Naive thymus-derived CD8-positive, alpha-beta T cell (primary cell): ENCODE measurements around the gene DENR. TPM values are rescaled to one million over a fixed set of nuclear protein-coding genes. Genes with fewer than 3 reads are reported as not detected.
A peak's percentile ranks its signal among the peaks of the same experiment; 100 is the strongest.
"Not testable (repeated sequence)": the region's sequence is repeated elsewhere in the genome, so short reads cannot be mapped to it uniquely, and the experiment has no call there.

Experiments
- ATAC-seq, 2 donors: fragments of 150-1000 bp; cut with Tn5 transposase in 1 of 2; sonication (Bioruptor Pico), chemical (Tn5 transposase) in 1 of 2; 1 replicate in 1 of 2; 2 replicates in 1 of 2; pipeline ENCODE4 v1.10.0; 2021; ENCODE audit warnings: mild to moderate bottlenecking in 2 of 2, moderate library complexity in 2 of 2
- POLR2A ChIA-PET: fragments of 350-600 bp; sonication (Branson Sonifier 250); formaldehyde crosslinking; loops from one replicate; lab custom pipeline; 2021; ENCODE audit warnings: antibody characterized with exemption; lab: Charles Lee
- DNase-seq, 10 donors: peaks; one replicate each; pipeline versions ENCODE4 v3.0.0 to v3.0.0-alpha.2; 2020 to 2022
- H3K27ac Mint-ChIP-seq, 10 donors: one replicate each; pipeline ENCODE4 v1.8.0; 2020 to 2022; ENCODE audit warnings: mild to moderate bottlenecking in 10 of 10, mixed read lengths in 10 of 10, moderate library complexity in 4 of 10, inconsistent platforms in 1 of 10
- H3K27me3 Mint-ChIP-seq, 5 donors: one replicate each; pipeline ENCODE4 v1.8.0; 2021 to 2022; ENCODE audit warnings: mixed read lengths in 5 of 5
- H3K36me3 Mint-ChIP-seq, 3 donors: one replicate each; pipeline ENCODE4 v1.8.0; 2020 to 2022; ENCODE audit warnings: mixed read lengths in 3 of 3, mild to moderate bottlenecking in 2 of 3, inconsistent platforms in 1 of 3
- H3K4me1 Mint-ChIP-seq, 4 donors: one replicate each; pipeline ENCODE4 v1.8.0; 2021 to 2022; ENCODE audit warnings: mixed read lengths in 4 of 4
- H3K4me3 Mint-ChIP-seq, 10 donors: one replicate each; pipeline ENCODE4 v1.8.0; 2020 to 2022; ENCODE audit warnings: mild to moderate bottlenecking in 10 of 10, mixed read lengths in 10 of 10, moderate library complexity in 6 of 10, inconsistent platforms in 1 of 10
- H3K9me3 Mint-ChIP-seq, 9 donors: one replicate each; pipeline ENCODE4 v1.8.0; 2020 to 2022; ENCODE audit warnings: mixed read lengths in 9 of 9, mild to moderate bottlenecking in 3 of 9, inconsistent platforms in 1 of 9, moderate library complexity in 1 of 9
- polyA plus RNA-seq, 3 donors: library from polyadenylated mRNA; unstranded; fragments of 300-500 nt; fragmentation: Illumina TruSeq; gene quantifications; one replicate each; pipeline ENCODE4 v1.2.3, GENCODE V29; 2021
- total RNA-seq, 8 experiments: library from RNA in 2 of 8; stranded (reverse) in 2 of 8; gene quantifications; one replicate each; pipeline ENCODE4 v1.2.3 and lab custom pipeline; 2021 to 2026

Gene DENR
- total and polyA plus RNA-seq, 5 experiments from 2014 or later = 51.6 to 79.9 (median 68.0) TPM

GRCh38 chr12:122749569-122750332 is 2.9 kb upstream of the DENR start:
- Mint-ChIP-seq H3K27me3 (no peaks in the 10 kb centered on the region), H3K4me3 (peak overlapping the region in 1 of 10 donors; percentile 56), H3K27ac (peak overlapping the region in 4 of 10 donors; percentile 13 to 58 (median 32)), H3K9me3 (no peaks in the 10 kb centered on the region), H3K4me1 (peaks cover 10 to 30% (median 29%) of the 10 kb centered on the region in 4 donors), H3K36me3 (peaks cover 0 to 14% (median 1%) of the 10 kb centered on the region in 3 donors)
- ATAC-seq (no peak), DNase-seq (no peak)
- POLR2A ChIA-PET = no interaction called here

- H3K27me3 Mint-ChIP-seq, H3K9me3 Mint-ChIP-seq, ATAC-seq, DNase-seq, POLR2A ChIA-PET: not testable (repeated sequence)
- peaks cover 14 to 39% (median 36%) of the 10 kb centered on the region in 4 donors for H3K4me1 Mint-ChIP-seq
- H3K36me3 Mint-ChIP-seq = peaks cover 0 to 24% (median 1%) of the 10 kb centered on the region in 3 donors
- peak overlapping the region in 9 of 10 donors; percentile 68 to 98 (median 96) for H3K4me3 Mint-ChIP-seq
- H3K27ac Mint-ChIP-seq = peak overlapping the region in 9 of 10 donors; percentile 83 to 99 (median 91)
Measured at GRCh38 chr12:122750781-122751515, 1.7 kb upstream of the DENR start.

GRCh38 chr12:122753319-122753650 is 661 bp downstream of the DENR start:
- DNase-seq (peak in 1 of 10 donors; percentile 6), ATAC-seq (no peak)
- Mint-ChIP-seq H3K9me3 (no peaks in the 10 kb centered on the region), H3K27me3 (no peaks in the 10 kb centered on the region), H3K4me3 (peak overlapping the region; percentile 87 to 98 (median 96)), H3K27ac (peak overlapping the region; percentile 91 to 99 (median 96)), H3K4me1 (peaks cover 22 to 60% (median 55%) of the 10 kb centered on the region in 4 donors), H3K36me3 (peaks cover 1 to 47% (median 5%) of the 10 kb centered on the region in 3 donors)
- POLR2A ChIA-PET = interaction anchor here (0.6 to 2.5 kb wide), 13 partner anchors 13 to 479 kb away, joined by 3 to 14 read pairs (median 4); partner anchors contain the start of genes ABCB9, HIP1R, KNTC1 and MPHOSPH9

- POLR2A ChIA-PET = no interaction called here
- peaks cover 22 to 68% (median 59%) of the 10 kb centered on the region in 4 donors for H3K4me1 Mint-ChIP-seq
- DNase-seq (no peak), ATAC-seq (no peak)
- peaks cover 1 to 58% (median 5%) of the 10 kb centered on the region in 3 donors for H3K36me3 Mint-ChIP-seq
- no peaks in the 10 kb centered on the region for H3K27me3 Mint-ChIP-seq
- H3K4me3 Mint-ChIP-seq = peak overlapping the region in 1 of 10 donors; percentile 40
- H3K27ac Mint-ChIP-seq = peak overlapping the region in 5 of 10 donors; percentile 28 to 96 (median 49)
- no peaks in the 10 kb centered on the region for H3K9me3 Mint-ChIP-seq
Measured at GRCh38 chr12:122754790-122755189, 2.2 kb downstream of the DENR start.

GRCh38 chr12:122757568-122757967 is 4.9 kb downstream of the DENR start:
- Mint-ChIP-seq H3K4me3 (no peak overlapping the region), H3K4me1 (peaks cover 25 to 70% (median 51%) of the 10 kb centered on the region in 4 donors), H3K36me3 (peaks cover 1 to 81% (median 5%) of the 10 kb centered on the region in 3 donors), H3K27ac (peak overlapping the region in 5 of 10 donors; percentile 1 to 29 (median 22)), H3K27me3 (no peaks in the 10 kb centered on the region), H3K9me3 (no peaks in the 10 kb centered on the region)
- no peak for ATAC-seq
- no peak for DNase-seq
- POLR2A ChIA-PET = interaction anchor here (0.6 kb wide), 1 partner anchor 13 kb away, joined by 3 read pairs; no protein-coding TSS in a partner anchor

- ATAC-seq = no peak
- POLR2A ChIA-PET = interaction anchor here (0.6 kb wide), 1 partner anchor 33 kb away, joined by 3 read pairs; the partner anchor contains the start of gene DENR
- Mint-ChIP-seq H3K27me3 (no peaks in the 10 kb centered on the region), H3K36me3 (no peaks in the 10 kb centered on the region), H3K9me3 (no peaks in the 10 kb centered on the region), H3K4me3 (no peak overlapping the region), H3K27ac (no peak overlapping the region), H3K4me1 (no peaks in the 10 kb centered on the region)
- DNase-seq = no peak
Measured at GRCh38 chr12:122785503-122785902, 32.9 kb downstream of the DENR start.

- H3K27me3 Mint-ChIP-seq = no peaks in the 10 kb centered on the region
- no peaks in the 10 kb centered on the region for H3K36me3 Mint-ChIP-seq
- H3K27ac Mint-ChIP-seq = no peak overlapping the region
Measured at GRCh38 chr12:122788387-122788786, 35.8 kb downstream of the DENR start.

GRCh38 chr12:122789637-122790036 is 37.0 kb downstream of the DENR start:
- no peak overlapping the region for H3K4me3 Mint-ChIP-seq

More at GRCh38 chr12:122788387-122788786, 35.8 kb downstream of the DENR start:
- Mint-ChIP-seq H3K4me3 (no peak overlapping the region), H3K9me3 (no peaks in the 10 kb centered on the region), H3K4me1 (no peaks in the 10 kb centered on the region)
- no peak for ATAC-seq
- POLR2A ChIA-PET = no interaction called here
- no peak for DNase-seq

GRCh38 chr12:122790393-122791075 is 37.9 kb downstream of the DENR start:
- ATAC-seq = no peak
- H3K27me3 Mint-ChIP-seq = no peaks in the 10 kb centered on the region
- POLR2A ChIA-PET = interaction anchor here (0.6 to 0.7 kb wide), 3 partner anchors 10 to 442 kb away, joined by 3 to 7 read pairs (median 5); partner anchors contain the start of genes MPHOSPH9 and MTRFR

More at GRCh38 chr12:122789637-122790036, 37.0 kb downstream of the DENR start:
- no peaks in the 10 kb centered on the region for H3K36me3 Mint-ChIP-seq
- H3K4me1 Mint-ChIP-seq = peaks cover 2 to 5% (median 3%) of the 10 kb centered on the region in 4 donors
- DNase-seq (no peak), ATAC-seq (no peak)
- no peak overlapping the region for H3K27ac Mint-ChIP-seq
- POLR2A ChIA-PET = interaction anchor here (0.6 kb wide), 1 partner anchor 9 kb away, joined by 5 read pairs; no protein-coding TSS in a partner anchor
- no peaks in the 10 kb centered on the region for H3K9me3 Mint-ChIP-seq
- H3K27me3 Mint-ChIP-seq = no peaks in the 10 kb centered on the region

GRCh38 chr12:122793685-122794106 is 41.1 kb downstream of the DENR start:
- H3K4me1 Mint-ChIP-seq = peaks cover 2 to 5% (median 3%) of the 10 kb centered on the region in 4 donors
- no peaks in the 10 kb centered on the region for H3K27me3 Mint-ChIP-seq
- ATAC-seq = peak; percentile 80 to 82
- POLR2A ChIA-PET = interaction anchor here (0.8 to 2.3 kb wide), 2 partner anchors 19 to 42 kb away, joined by 9 to 15 read pairs; partner anchors contain the start of genes CCDC62 and HIP1R
- no peaks in the 10 kb centered on the region for H3K36me3 Mint-ChIP-seq
- no peaks in the 10 kb centered on the region for H3K9me3 Mint-ChIP-seq
- H3K4me3 Mint-ChIP-seq = no peak overlapping the region
- peak in 5 of 10 donors; percentile 21 to 70 (median 69) for DNase-seq
- peak overlapping the region in 1 of 10 donors; percentile 51 for H3K27ac Mint-ChIP-seq

More at GRCh38 chr12:122790393-122791075, 37.9 kb downstream of the DENR start:
- Mint-ChIP-seq H3K36me3 (no peaks in the 10 kb centered on the region), H3K9me3 (no peaks in the 10 kb centered on the region), H3K27ac (peak overlapping the region in 1 of 10 donors; percentile 40), H3K4me1 (peaks cover 2 to 5% (median 3%) of the 10 kb centered on the region in 4 donors), H3K4me3 (no peak overlapping the region)
- no peak for DNase-seq

- ATAC-seq (no peak), DNase-seq (no peak)
- Mint-ChIP-seq H3K4me3 (no peak overlapping the region), H3K27me3 (no peaks in the 10 kb centered on the region), H3K36me3 (no peaks in the 10 kb centered on the region), H3K27ac (no peak overlapping the region), H3K4me1 (peaks cover 2 to 5% (median 3%) of the 10 kb centered on the region in 4 donors), H3K9me3 (no peaks in the 10 kb centered on the region)
- POLR2A ChIA-PET = no interaction called here
Measured at GRCh38 chr12:122795807-122796206, 43.2 kb downstream of the DENR start.
